ENCODE data around the gene SYCE3.

The SYCE3 gene

DNA sequence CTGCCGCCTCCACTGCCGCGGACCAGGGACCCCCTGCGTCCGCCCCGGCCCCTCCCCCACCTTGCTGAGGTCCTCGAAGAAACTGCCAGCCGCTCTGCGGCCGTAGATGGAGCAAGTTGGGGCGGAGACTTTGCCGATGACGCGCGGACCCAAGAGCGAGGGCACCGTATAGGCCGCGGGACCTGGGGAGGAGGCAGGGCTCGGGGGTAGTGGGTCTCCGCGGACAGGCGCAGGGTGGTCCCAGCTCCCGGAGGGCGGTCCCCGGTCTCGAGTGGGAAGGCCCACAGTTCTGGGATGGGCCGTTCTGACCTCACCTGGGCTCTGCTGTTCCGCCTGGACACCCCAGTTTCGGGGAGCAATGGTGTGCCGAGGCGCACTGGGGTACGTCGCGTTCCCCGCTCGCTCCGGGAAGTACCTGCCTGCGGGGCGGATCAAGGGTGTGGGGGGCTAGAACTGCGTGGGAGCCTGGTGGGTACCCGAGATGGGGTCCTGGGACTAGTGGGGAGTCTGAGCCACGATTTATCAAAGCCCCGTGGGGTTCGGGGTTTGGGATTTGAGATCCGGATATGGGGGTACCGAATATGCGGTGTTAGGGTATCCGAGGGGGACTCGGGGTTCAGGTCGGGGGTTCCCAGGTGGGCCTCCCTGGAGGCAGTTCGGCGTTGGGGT, 31.7 kb downstream of the SYCE3 start:
- H3K27ac ChIP-seq (ENCODE audit: low read length) = peak overlapping the region; percentile 54; the same call in 1 of the 2 replicates
- H3K36me3 ChIP-seq (replicated peaks; ENCODE audit: insufficient read depth, low read length) = no peaks in the 10 kb centered on the region
- peak overlapping the region; percentile 71 for H3K9ac ChIP-seq (ENCODE audit: low read length)
- no peaks in the 10 kb centered on the region for H3K9me3 ChIP-seq (replicated peaks; ENCODE audit: insufficient read depth, low read length)
- H4K20me1 ChIP-seq (ENCODE audit: insufficient read depth, low read length) = no peaks in the 10 kb centered on the region
- H3K4me3 ChIP-seq (ENCODE audit: low read length) = peak overlapping the region; percentile 63
- H3K4me2 ChIP-seq (ENCODE audit: low read depth, low read length) = peak overlapping the region; percentile 95
- peak overlapping the region; percentile 79 for H2AFZ ChIP-seq (ENCODE audit: low read length)
- TF ChIP-seq EZH2 (optimal IDR thresholded peaks at IDR 0.05; ENCODE audit: low read depth, low read length) (no peak), EZH2phosphoT487 (IDR thresholded peaks at IDR 0.05; ENCODE audit: low read length) (no peak)
- TF ChIP-seq, protein P1, sequence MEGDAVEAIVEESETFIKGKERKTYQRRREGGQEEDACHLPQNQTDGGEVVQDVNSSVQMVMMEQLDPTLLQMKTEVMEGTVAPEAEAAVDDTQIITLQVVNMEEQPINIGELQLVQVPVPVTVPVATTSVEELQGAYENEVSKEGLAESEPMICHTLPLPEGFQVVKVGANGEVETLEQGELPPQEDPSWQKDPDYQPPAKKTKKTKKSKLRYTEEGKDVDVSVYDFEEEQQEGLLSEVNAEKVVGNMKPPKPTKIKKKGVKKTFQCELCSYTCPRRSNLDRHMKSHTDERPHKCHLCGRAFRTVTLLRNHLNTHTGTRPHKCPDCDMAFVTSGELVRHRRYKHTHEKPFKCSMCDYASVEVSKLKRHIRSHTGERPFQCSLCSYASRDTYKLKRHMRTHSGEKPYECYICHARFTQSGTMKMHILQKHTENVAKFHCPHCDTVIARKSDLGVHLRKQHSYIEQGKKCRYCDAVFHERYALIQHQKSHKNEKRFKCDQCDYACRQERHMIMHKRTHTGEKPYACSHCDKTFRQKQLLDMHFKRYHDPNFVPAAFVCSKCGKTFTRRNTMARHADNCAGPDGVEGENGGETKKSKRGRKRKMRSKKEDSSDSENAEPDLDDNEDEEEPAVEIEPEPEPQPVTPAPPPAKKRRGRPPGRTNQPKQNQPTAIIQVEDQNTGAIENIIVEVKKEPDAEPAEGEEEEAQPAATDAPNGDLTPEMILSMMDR (IDR thresholded peaks at IDR 0.05; ENCODE audit: low read length) = no peak
- H3F3A ChIP-seq (ENCODE audit: insufficient read depth, low read length) = peaks cover 22% of the 10 kb centered on the region
- H3K4me1 ChIP-seq (ENCODE audit: low read length) = peaks cover 27% of the 10 kb centered on the region
- H3K79me2 ChIP-seq (ENCODE audit: low read length) = 0 out of 2 replicates have a peak, but pooled peaks cover 4% of the 10 kb centered on the region
- peaks cover 9% of the 10 kb centered on the region; the same call in 1 of the 2 replicates for H3K27me3 ChIP-seq (replicated peaks; ENCODE audit: insufficient read depth, low read length)
- peak; percentile 77 for DNase-seq
- H3K9me2 ChIP-seq (replicated peaks; ENCODE audit: insufficient read depth, low read length) = no peaks in the 10 kb centered on the region

DNA sequence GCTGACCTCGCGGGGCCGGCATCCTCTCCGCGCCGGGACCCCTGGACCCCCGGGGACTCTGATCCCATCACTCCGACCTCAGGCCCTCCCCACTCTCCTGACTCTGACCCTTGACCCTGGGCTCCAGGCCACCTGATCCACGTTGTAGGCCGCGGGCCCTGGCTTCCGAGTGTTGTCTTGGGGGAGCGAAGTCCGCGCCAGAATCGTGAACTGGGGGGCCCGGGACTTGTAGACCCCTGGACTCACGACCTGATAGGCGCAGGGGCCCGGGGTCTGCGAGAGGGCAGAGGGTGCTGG, 32.2 kb downstream of the SYCE3 start:
- H3K27ac ChIP-seq (ENCODE audit: low read length) = peak overlapping the region; percentile 54
- H3K4me1 ChIP-seq (ENCODE audit: low read length) = peaks cover 24% of the 10 kb centered on the region
- H3K79me2 ChIP-seq (ENCODE audit: low read length) = 0 out of 2 replicates have a peak, but pooled peaks cover 4% of the 10 kb centered on the region
- H3K4me3 ChIP-seq (ENCODE audit: low read length) = peak overlapping the region; percentile 63
- peak overlapping the region; percentile 95 for H3K4me2 ChIP-seq (ENCODE audit: low read depth, low read length)
- H3K9me3 ChIP-seq (replicated peaks; ENCODE audit: insufficient read depth, low read length) = no peaks in the 10 kb centered on the region
- TF ChIP-seq, protein P1 (IDR thresholded peaks at IDR 0.05; ENCODE audit: low read length) = no peak
- TF ChIP-seq EZH2 (optimal IDR thresholded peaks at IDR 0.05; ENCODE audit: low read depth, low read length) (no peak), EZH2phosphoT487 (IDR thresholded peaks at IDR 0.05; ENCODE audit: low read length) (no peak)
- peak overlapping the region; percentile 71 for H3K9ac ChIP-seq (ENCODE audit: low read length)
- no peaks in the 10 kb centered on the region for H4K20me1 ChIP-seq (ENCODE audit: insufficient read depth, low read length)
- H3K9me2 ChIP-seq (replicated peaks; ENCODE audit: insufficient read depth, low read length) = no peaks in the 10 kb centered on the region
- H3K36me3 ChIP-seq (replicated peaks; ENCODE audit: insufficient read depth, low read length) = no peaks in the 10 kb centered on the region
- peaks cover 9% of the 10 kb centered on the region; the same call in 1 of the 2 replicates for H3K27me3 ChIP-seq (replicated peaks; ENCODE audit: insufficient read depth, low read length)
- peak overlapping the region; percentile 79; the same call in 1 of the 2 replicates for H2AFZ ChIP-seq (ENCODE audit: low read length)
- peaks cover 19% of the 10 kb centered on the region for H3F3A ChIP-seq (ENCODE audit: insufficient read depth, low read length)
- no peak for DNase-seq

DNA sequence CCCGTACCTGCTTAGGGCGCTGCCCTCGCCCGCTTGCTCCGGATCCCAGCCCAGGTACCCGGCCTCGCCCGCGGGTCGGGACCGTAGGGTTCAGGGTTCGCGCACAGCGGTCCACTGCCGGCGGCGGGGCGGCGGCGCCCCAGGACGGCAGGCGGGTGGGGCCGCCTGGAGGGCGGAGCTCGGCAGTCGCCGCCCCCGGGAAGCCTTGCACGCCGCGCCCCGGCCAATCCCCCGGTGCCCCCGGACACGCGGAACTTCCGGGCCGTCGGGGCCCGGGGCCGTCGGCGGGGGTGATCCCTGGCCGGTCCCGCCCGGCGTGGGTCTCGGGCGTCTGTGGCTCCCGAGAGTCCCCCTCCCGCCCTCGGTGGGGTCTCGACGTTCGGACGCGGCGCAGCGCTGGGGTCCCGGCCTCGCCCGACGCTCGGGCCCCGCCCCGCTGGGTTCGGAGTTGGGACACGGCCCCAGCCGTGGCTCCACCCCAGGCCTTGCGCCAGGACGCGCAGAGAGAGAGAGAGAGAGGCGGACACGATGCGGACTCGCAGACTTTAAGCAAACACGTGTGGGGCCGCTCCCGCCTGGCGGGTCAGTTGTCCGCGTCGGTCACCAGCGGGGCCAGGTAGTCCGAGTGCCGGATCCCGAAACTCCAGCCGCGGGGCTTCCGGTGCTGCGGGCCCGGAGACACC, 32.7 kb downstream of the SYCE3 start, which contains the start of gene TYMP:
TYMP (minus strand) TSS at position 116 of the 683 bp plus-strand sequence. CDS start 303 bp downstream, outside the sequence.
- peak within 1 kb of the TSS; percentile 71 for H3K9ac ChIP-seq (ENCODE audit: low read length)
- peak within 1 kb of the TSS; percentile 54 for H3K27ac ChIP-seq (ENCODE audit: low read length)

More for the DNA sequence above, 32.7 kb downstream of the SYCE3 start, which contains the start of gene TYMP:
- TF ChIP-seq EZH2 (optimal IDR thresholded peaks at IDR 0.05; ENCODE audit: low read depth, low read length) (no peak), EZH2phosphoT487 (IDR thresholded peaks at IDR 0.05; ENCODE audit: low read length) (no peak)
- TF ChIP-seq, protein P1 (IDR thresholded peaks at IDR 0.05; ENCODE audit: low read length) = no peak
- H3K4me1 ChIP-seq (ENCODE audit: low read length) = peaks cover 24% of the 10 kb centered on the region
- H3K4me2 ChIP-seq (ENCODE audit: low read depth, low read length) = peak within 1 kb of the TSS; percentile 95
- H3K9me3 ChIP-seq (replicated peaks; ENCODE audit: insufficient read depth, low read length) = no peaks in the 10 kb centered on the region
- peaks cover 21% of the 10 kb centered on the region for H3F3A ChIP-seq (ENCODE audit: insufficient read depth, low read length)
- no peaks in the 10 kb centered on the region for H4K20me1 ChIP-seq (ENCODE audit: insufficient read depth, low read length)
- H3K9me2 ChIP-seq (replicated peaks; ENCODE audit: insufficient read depth, low read length) = no peaks in the 10 kb centered on the region
- H3K79me2 ChIP-seq (ENCODE audit: low read length) = peaks cover 6% of the 10 kb centered on the region
- H3K4me3 ChIP-seq (ENCODE audit: low read length) = peak within 1 kb of the TSS; percentile 63
- peak; percentile 43 for DNase-seq
- H3K27me3 ChIP-seq (replicated peaks; ENCODE audit: insufficient read depth, low read length) = peaks cover 9% of the 10 kb centered on the region; the same call in 1 of the 2 replicates
- H2AFZ ChIP-seq (ENCODE audit: low read length) = peak within 1 kb of the TSS; percentile 79
- no peaks in the 10 kb centered on the region for H3K36me3 ChIP-seq (replicated peaks; ENCODE audit: insufficient read depth, low read length)

Data from MM.1S (cell line).